ENCODE data around the gene ARHGEF10L. TPM values are rescaled to one million over a fixed set of nuclear protein-coding genes. Genes with fewer than 3 reads are reported as not detected.

Gene ARHGEF10L
- total RNA-seq, 4 donors from 2014 or later: 30.0 to 61.4 (median 44.7) TPM

DNA sequence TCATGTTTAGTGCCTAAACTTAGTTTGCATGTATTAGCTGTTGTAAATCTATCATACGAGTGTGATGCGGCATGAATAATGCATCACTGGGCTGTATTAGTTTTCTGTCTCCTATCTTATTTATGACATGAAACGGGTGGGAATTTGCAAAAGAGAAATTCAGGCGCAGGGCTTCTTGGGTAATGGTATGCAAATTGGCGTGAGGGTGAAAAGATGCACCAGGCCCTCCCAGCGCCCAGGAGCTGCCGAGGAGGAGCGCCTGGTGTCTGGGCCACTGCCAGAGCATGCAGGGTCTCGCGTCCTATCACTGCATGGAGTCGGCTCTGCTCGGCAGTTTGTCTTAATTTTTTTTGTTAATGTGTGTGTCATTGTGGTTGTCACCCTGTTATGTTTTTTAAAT is 132.7 kb downstream of the ARHGEF10L start:
- no peaks in the 10 kb centered on the region for H3K9me3 ChIP-seq
- DNase-seq: no peak
- H3K4me1 ChIP-seq: peaks cover 3 to 51% (median 5%) of the 10 kb centered on the region in 3 donors
- intact Hi-C loops (cut with DNase I): no loop called here
- WGBS, 2 donors: 48 to 71% methylated on average over 10 to 12 of the region's 12 CpGs
- peaks cover 0 to 98% (median 3%) of the 10 kb centered on the region in 3 donors for H3K36me3 ChIP-seq
- H3K4me3 ChIP-seq: no peak overlapping the region
- no peak for TF ChIP-seq POLR2A (IDR thresholded peaks at IDR 0.05)
- TF ChIP-seq, protein P1, sequence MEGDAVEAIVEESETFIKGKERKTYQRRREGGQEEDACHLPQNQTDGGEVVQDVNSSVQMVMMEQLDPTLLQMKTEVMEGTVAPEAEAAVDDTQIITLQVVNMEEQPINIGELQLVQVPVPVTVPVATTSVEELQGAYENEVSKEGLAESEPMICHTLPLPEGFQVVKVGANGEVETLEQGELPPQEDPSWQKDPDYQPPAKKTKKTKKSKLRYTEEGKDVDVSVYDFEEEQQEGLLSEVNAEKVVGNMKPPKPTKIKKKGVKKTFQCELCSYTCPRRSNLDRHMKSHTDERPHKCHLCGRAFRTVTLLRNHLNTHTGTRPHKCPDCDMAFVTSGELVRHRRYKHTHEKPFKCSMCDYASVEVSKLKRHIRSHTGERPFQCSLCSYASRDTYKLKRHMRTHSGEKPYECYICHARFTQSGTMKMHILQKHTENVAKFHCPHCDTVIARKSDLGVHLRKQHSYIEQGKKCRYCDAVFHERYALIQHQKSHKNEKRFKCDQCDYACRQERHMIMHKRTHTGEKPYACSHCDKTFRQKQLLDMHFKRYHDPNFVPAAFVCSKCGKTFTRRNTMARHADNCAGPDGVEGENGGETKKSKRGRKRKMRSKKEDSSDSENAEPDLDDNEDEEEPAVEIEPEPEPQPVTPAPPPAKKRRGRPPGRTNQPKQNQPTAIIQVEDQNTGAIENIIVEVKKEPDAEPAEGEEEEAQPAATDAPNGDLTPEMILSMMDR (IDR thresholded peaks at IDR 0.05): no peak
- H3K27ac ChIP-seq: no peak overlapping the region
- H3K27me3 ChIP-seq: no peaks in the 10 kb centered on the region

DNA sequence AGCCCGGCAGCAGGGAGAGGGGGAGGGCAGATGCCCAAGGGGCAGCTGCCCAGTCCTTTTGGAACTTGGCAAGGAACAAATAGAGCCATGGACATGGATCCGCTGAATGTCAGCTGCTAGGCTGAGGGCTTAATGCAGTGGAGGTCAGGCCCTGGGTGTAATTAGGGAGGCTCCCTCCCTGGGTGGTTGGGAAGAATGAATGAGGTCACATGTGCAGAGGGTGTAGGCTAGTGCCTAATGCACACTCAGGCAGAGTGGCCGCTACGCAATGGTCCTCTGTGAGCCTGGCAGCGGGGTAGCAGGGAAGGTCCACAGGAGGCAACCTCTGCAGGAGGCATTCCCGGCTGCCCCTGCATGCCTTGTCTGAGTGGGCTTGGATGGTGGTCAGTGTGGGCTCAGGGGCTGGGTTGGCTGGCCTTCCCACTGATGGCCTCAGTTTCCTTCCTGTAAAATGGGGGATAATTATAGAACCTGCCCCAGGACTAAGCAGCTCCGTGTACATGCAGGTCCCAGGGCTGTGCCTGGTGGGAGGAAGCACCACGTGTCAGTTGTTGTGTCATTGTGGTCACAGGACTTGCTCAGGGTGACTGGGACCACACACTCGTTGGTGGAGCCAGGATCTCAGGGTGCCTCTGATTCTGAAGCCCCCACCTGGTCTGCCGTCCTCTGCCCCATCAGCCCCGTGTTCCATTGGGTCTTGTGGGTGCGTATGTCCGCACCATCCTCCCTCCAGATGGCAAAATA is 134.0 kb downstream of the ARHGEF10L start:
- 74 to 80% methylated on average over 6 to 11 of the region's 13 CpGs for WGBS, 2 donors
- Histone ChIP-seq H3K27ac (no peak overlapping the region), H3K27me3 (no peaks in the 10 kb centered on the region), H3K9me3 (no peaks in the 10 kb centered on the region), H3K36me3 (peaks cover 3 to 98% (median 3%) of the 10 kb centered on the region in 3 donors), H3K4me3 (no peak overlapping the region), H3K4me1 (peaks cover 3 to 51% (median 5%) of the 10 kb centered on the region in 3 donors)
- intact Hi-C loops (cut with DNase I): no loop called here
- no peak for DNase-seq
- TF ChIP-seq POLR2A (IDR thresholded peaks at IDR 0.05): no peak
- TF ChIP-seq, protein P1 (IDR thresholded peaks at IDR 0.05): no peak

DNA sequence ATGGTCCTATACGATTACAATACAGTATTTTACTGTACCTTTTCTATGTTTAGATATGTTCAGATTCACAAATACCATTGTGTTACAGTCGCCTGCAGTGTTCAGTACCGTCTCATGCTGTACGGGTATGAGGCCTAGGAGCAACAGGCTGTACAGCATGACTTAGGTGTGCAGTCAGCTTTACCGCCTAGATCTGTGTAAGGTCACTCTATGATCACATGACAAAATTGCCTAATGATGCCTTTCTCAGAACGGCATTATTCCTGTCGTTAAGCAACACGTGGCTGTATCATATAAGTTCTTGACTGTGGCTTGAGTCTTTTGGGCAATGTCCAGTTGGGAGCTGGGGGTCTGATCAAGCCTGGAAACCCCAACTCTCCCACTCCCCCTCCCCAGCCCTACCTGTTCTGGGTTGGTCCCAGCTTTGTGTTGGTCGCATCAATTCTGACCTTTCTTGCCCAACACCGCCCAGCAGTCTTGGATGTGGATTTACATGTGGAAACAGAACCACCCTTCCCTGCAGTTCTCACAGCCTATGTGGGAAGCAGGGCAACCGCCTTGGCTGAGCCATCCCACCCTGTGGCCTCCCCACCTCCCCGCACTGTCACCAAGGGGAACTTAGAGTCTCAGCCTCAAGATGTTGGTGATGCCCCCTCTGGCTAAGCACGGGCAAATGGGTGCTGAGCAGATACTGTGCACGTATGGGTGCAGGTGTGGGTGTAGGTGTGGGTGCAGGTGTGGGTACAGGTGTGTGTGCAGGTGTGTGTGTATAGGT is 135.4 kb downstream of the ARHGEF10L start:
- no peak for DNase-seq
- H3K4me3 ChIP-seq: no peak overlapping the region
- no peaks in the 10 kb centered on the region for H3K27me3 ChIP-seq
- peaks cover 3 to 50% (median 5%) of the 10 kb centered on the region in 3 donors for H3K4me1 ChIP-seq
- H3K27ac ChIP-seq: no peak overlapping the region
- WGBS, 2 donors: 77% methylated on average over 11 of the region's 14 CpGs
- peaks cover 0 to 98% (median 3%) of the 10 kb centered on the region in 3 donors for H3K36me3 ChIP-seq
- intact Hi-C loops (cut with DNase I): no loop called here
- TF ChIP-seq POLR2A (IDR thresholded peaks at IDR 0.05): no peak
- TF ChIP-seq, protein P1 (IDR thresholded peaks at IDR 0.05): no peak
- no peaks in the 10 kb centered on the region for H3K9me3 ChIP-seq

DNA sequence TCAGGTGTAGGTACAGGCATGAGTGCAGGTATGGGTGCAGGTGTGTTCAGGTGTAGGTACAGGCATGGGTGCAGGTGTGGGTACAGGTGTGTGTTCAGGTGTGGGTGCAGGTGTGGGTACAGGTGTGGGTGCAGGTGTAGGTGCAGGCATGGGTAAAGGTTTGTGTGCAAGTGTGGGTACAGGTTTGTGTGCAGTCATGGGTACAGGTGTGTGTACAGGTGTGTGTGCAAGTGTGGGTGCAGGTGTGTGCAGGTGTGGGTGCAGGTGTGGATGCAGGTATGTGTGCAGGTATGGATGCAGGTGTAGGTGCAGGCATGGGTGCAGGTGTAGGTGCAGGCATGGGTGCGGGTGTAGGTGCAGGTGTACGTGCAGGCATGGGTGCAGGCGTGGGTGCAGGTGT is 136.2 kb downstream of the ARHGEF10L start:
- H3K4me3 ChIP-seq: no peak overlapping the region
- no peaks in the 10 kb centered on the region for H3K9me3 ChIP-seq
- 83 to 84% methylated on average over 3 of the region's 3 CpGs for WGBS, 2 donors
- no peak for TF ChIP-seq POLR2A (IDR thresholded peaks at IDR 0.05)
- intact Hi-C loops (cut with DNase I): no loop called here
- H3K36me3 ChIP-seq: peaks cover 0 to 98% (median 3%) of the 10 kb centered on the region in 3 donors
- peaks cover 4 to 55% (median 9%) of the 10 kb centered on the region in 3 donors for H3K4me1 ChIP-seq
- no peaks in the 10 kb centered on the region for H3K27me3 ChIP-seq
- no peak overlapping the region for H3K27ac ChIP-seq
- DNase-seq: no peak

DNA sequence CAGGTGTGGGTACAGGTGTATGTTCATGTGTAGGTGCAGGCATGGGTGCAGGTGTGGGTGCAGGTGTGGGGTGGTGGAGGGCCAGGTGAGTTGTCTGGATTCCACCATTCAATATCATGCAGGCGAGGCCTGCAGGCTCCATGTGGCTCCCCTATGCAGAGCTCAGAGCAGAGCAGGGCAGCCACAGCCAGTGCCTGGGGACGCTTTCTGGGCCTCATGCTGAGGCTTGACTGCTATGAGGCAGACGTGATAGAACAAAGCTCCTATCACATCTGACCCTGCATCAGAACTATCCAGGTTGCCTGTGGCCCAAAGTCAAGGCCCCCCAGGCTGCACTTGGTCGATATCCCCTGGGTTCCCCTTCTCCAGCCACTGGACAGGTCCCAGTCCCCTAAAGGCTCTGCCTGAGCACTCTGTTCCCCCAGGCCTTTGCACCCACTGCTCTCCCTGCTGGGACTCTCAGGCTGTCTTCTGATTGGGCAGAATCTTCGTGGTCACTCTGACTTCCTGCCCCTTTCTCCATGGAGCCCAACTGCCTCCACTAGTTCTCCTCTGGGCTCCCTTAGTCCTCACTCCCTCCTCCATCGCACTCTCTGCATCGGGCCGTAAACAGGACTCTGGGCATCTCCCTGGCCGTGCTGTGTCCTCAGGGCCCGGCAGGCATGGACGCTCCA is 137.0 kb downstream of the ARHGEF10L start:
- Histone ChIP-seq H3K27me3 (no peaks in the 10 kb centered on the region), H3K27ac (no peak overlapping the region), H3K9me3 (no peaks in the 10 kb centered on the region), H3K36me3 (peaks cover 0 to 98% (median 3%) of the 10 kb centered on the region in 3 donors), H3K4me3 (no peak overlapping the region), H3K4me1 (peaks cover 9 to 55% (median 14%) of the 10 kb centered on the region in 3 donors)
- WGBS, 2 donors: 53 to 77% methylated on average over 2 to 8 of the region's 11 CpGs
- no peak for TF ChIP-seq POLR2A (IDR thresholded peaks at IDR 0.05)
- TF ChIP-seq, protein P1 (IDR thresholded peaks at IDR 0.05): no peak
- no peak for DNase-seq
- intact Hi-C loops (cut with DNase I): no loop called here
